Liver (tissue), 9 donors: Measurements from ENCODE around the gene TTF2. TPM values are rescaled to one million over a fixed set of nuclear protein-coding genes. Genes with fewer than 3 reads are reported as not detected.

ENCODE experiments used
- DNase-seq: peaks from one replicate; pipeline ENCODE4 v3.0.0-alpha.2; 2017; ENCODE audit warnings: low spot score
- H3K27ac ChIP-seq, 2 donors: one replicate each; pipeline ENCODE4 v1.7.0; 2013; ENCODE audit warnings: inconsistent platforms in 2 of 2, low read length in 2 of 2, control low read depth in 1 of 2, low read depth in 1 of 2, mild to moderate bottlenecking in 1 of 2
- H3K27me3 ChIP-seq, 4 donors: one replicate each; pipeline versions ENCODE4 v1.6.1 to v1.7.0; 2013; ENCODE audit warnings: low read length in 3 of 4, inconsistent platforms in 1 of 4, mild to moderate bottlenecking in 1 of 4, moderate library complexity in 1 of 4; ENCODE audit not compliant: control insufficient read depth in 4 of 4, insufficient read depth in 4 of 4
- H3K36me3 ChIP-seq, 4 donors: one replicate each; pipeline versions ENCODE4 v1.6.1 to v1.7.0; 2013; ENCODE audit warnings: low read length in 3 of 4, mild to moderate bottlenecking in 3 of 4, low read depth in 1 of 4, moderate library complexity in 1 of 4; ENCODE audit not compliant: control insufficient read depth in 4 of 4, insufficient read depth in 3 of 4
- H3K4me1 ChIP-seq, 4 donors: one replicate each; pipeline versions ENCODE4 v1.6.1 to v1.7.0; 2013; ENCODE audit warnings: low read length in 3 of 4, mild to moderate bottlenecking in 3 of 4, moderate library complexity in 1 of 4; ENCODE audit not compliant: control insufficient read depth in 4 of 4, insufficient read depth in 4 of 4
- H3K4me3 ChIP-seq, 3 donors: one replicate each; pipeline versions ENCODE4 v1.6.1 to v1.7.0; 2013; ENCODE audit warnings: low read length in 3 of 3, control low read depth in 1 of 3, low read depth in 1 of 3, mild to moderate bottlenecking in 1 of 3
- H3K9ac ChIP-seq, 2 donors: one replicate each; pipeline ENCODE4 v1.7.0; 2013; ENCODE audit warnings: low read length in 2 of 2, mild to moderate bottlenecking in 2 of 2, moderate library complexity in 2 of 2, control low read depth in 1 of 2, low read depth in 1 of 2
- H3K9me3 ChIP-seq, 4 donors: one replicate each; pipeline versions ENCODE4 v1.6.1 to v1.7.0; 2013; ENCODE audit warnings: low read length in 3 of 4; ENCODE audit not compliant: control insufficient read depth in 4 of 4
- ATF3 ChIP-seq: IDR thresholded peaks from 2 replicates; pipeline ENCODE4 v1.6.1; 2016; ENCODE audit warnings: antibody characterized with exemption
- EGR1 ChIP-seq, 2 donors: IDR thresholded peaks; 2 replicates each; pipeline ENCODE4 v1.6.1; 2016 to 2018; ENCODE audit warnings: antibody characterized with exemption in 2 of 2, low read depth in 2 of 2
- FOXA1 ChIP-seq: IDR thresholded peaks from 2 replicates; pipeline ENCODE4 v1.6.1; 2016; ENCODE audit warnings: antibody characterized with exemption
- FOXA2 ChIP-seq: IDR thresholded peaks from 2 replicates; pipeline ENCODE4 v1.6.1; 2016; ENCODE audit warnings: antibody characterized with exemption
- GABPA ChIP-seq, 2 donors: IDR thresholded peaks in 1 of 2; conservative IDR thresholded peaks in 1 of 2; 2 replicates each; pipeline ENCODE4 v1.6.1; 2016; ENCODE audit warnings: antibody characterized with exemption in 2 of 2, mild to moderate bottlenecking in 1 of 2, moderate library complexity in 1 of 2
- HNF4G ChIP-seq: IDR thresholded peaks from 2 replicates; pipeline ENCODE4 v1.6.1; 2016; ENCODE audit warnings: antibody characterized with exemption
- JUND ChIP-seq, 2 donors: IDR thresholded peaks; 2 replicates each; pipeline ENCODE4 v1.6.1; 2016; ENCODE audit warnings: antibody characterized with exemption in 2 of 2
- MAX ChIP-seq: IDR thresholded peaks from 2 replicates; pipeline ENCODE4 v1.6.1; 2016; ENCODE audit warnings: antibody characterized with exemption
- NR2F2 ChIP-seq: IDR thresholded peaks from 2 replicates; pipeline ENCODE4 v1.6.1; 2016; ENCODE audit warnings: antibody characterized with exemption
- RAD21 ChIP-seq, 2 donors: IDR thresholded peaks; 2 replicates each; pipeline ENCODE4 v1.6.1; 2016; ENCODE audit warnings: antibody characterized with exemption in 2 of 2, mild to moderate bottlenecking in 2 of 2
- RXRA ChIP-seq, 2 donors: IDR thresholded peaks; 2 replicates each; pipeline ENCODE4 v1.6.1; 2017 to 2018; ENCODE audit warnings: antibody characterized with exemption in 2 of 2, mild to moderate bottlenecking in 1 of 2
- TAF1 ChIP-seq: conservative IDR thresholded peaks from 2 replicates; pipeline ENCODE4 v1.6.1; 2016; ENCODE audit warnings: antibody characterized with exemption, mild to moderate bottlenecking
- YY1 ChIP-seq: IDR thresholded peaks from 2 replicates; pipeline ENCODE4 v1.6.1; 2016; ENCODE audit warnings: antibody characterized with exemption, mild to moderate bottlenecking
- WGBS: extraction: QIAGEN DNeasy Blood & Tissue Kit; methylation state at CpG from one replicate; pipeline ENCODE4 v1.1.7; 2013; 5-methylcytosine and 5-hydroxymethylcytosine counted together
- polyA plus RNA-seq, 2 donors: library from polyadenylated mRNA; stranded (reverse) in 1 of 2; unstranded in 1 of 2; fragments of 200-250 nt in 1 of 2; fragments of >200 nt in 1 of 2; fragmentation: Nextera tagmentation in 1 of 2; extraction: Ambion mirVana in 1 of 2; gene quantifications; one replicate each; pipeline versions ENCODE4 v1.2.1 to v1.2.3, GENCODE V29; 2013 to 2015
- total RNA-seq, 2 donors: library from RNA; depleted of rRNA; stranded (reverse); fragments of >200 nt; gene quantifications; one replicate each; pipeline ENCODE4 v1.2.3, GENCODE V29; 2014
- TF ChIP-seq, protein P1 (sequence below): IDR thresholded peaks from 2 replicates; pipeline ENCODE4 v1.6.1; 2016; ENCODE audit warnings: antibody characterized with exemption, mild to moderate bottlenecking
- TF ChIP-seq, protein P2 (sequence below): fragments of 150-350 bp; IDR thresholded peaks from 2 replicates; pipeline ENCODE4 v1.5.1; 2017; ENCODE audit warnings: improper control_type of control experiment, low read depth, low read length; ENCODE audit not compliant: missing input control
- donor health status: healthy.
- donor health status: healthy.
- donor health status: healthy.
- donor health status: healthy.
- donor health status: healthy.

TTF2 gene
- total and polyA plus RNA-seq, 4 donors = 1.3 to 16.9 (median 2.8) TPM

DNA sequence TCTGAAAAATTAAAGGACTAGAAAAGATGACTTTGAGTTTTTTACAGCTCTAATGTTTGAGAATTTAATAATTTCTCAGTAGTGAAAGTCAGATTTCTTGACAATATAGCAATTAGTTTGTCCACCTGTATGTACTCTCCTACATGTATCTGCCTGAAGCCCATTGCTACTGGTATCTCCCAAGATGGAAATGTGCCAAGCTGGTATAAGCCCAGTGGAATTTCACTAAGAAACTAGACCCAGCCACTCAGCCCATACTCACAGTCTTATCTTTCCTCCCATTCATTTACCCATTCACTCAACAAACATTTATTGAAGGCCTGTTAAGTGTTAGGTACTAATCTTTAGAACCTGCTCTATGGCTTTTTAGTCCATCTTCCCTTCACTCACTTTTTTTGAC is 83.0 kb downstream of the TTF2 start:
- no peak overlapping the region for H3K27ac ChIP-seq
- no peaks in the 10 kb centered on the region for H3K9me3 ChIP-seq
- H3K36me3 ChIP-seq = no peaks in the 10 kb centered on the region
- H3K4me1 ChIP-seq = no peaks in the 10 kb centered on the region
- no peak overlapping the region for H3K4me3 ChIP-seq
- TF ChIP-seq ATF3 (no peak), FOXA1 (no peak), MAX (no peak), YY1 (no peak), EGR1 (IDR thresholded peaks at IDR 0.05; ENCODE audit: low read depth in 2 of 2) (no peak), RAD21 (IDR thresholded peaks at IDR 0.05) (no peak), GABPA (IDR thresholded peaks at IDR 0.05 in 1 of 2, conservative IDR thresholded peaks at IDR 0.05 in 1 of 2) (no peak), HNF4G (no peak), RXRA (IDR thresholded peaks at IDR 0.05) (no peak)
- TF ChIP-seq, protein P1, sequence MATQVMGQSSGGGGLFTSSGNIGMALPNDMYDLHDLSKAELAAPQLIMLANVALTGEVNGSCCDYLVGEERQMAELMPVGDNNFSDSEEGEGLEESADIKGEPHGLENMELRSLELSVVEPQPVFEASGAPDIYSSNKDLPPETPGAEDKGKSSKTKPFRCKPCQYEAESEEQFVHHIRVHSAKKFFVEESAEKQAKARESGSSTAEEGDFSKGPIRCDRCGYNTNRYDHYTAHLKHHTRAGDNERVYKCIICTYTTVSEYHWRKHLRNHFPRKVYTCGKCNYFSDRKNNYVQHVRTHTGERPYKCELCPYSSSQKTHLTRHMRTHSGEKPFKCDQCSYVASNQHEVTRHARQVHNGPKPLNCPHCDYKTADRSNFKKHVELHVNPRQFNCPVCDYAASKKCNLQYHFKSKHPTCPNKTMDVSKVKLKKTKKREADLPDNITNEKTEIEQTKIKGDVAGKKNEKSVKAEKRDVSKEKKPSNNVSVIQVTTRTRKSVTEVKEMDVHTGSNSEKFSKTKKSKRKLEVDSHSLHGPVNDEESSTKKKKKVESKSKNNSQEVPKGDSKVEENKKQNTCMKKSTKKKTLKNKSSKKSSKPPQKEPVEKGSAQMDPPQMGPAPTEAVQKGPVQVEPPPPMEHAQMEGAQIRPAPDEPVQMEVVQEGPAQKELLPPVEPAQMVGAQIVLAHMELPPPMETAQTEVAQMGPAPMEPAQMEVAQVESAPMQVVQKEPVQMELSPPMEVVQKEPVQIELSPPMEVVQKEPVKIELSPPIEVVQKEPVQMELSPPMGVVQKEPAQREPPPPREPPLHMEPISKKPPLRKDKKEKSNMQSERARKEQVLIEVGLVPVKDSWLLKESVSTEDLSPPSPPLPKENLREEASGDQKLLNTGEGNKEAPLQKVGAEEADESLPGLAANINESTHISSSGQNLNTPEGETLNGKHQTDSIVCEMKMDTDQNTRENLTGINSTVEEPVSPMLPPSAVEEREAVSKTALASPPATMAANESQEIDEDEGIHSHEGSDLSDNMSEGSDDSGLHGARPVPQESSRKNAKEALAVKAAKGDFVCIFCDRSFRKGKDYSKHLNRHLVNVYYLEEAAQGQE = no peak
- TF ChIP-seq, protein P2, sequence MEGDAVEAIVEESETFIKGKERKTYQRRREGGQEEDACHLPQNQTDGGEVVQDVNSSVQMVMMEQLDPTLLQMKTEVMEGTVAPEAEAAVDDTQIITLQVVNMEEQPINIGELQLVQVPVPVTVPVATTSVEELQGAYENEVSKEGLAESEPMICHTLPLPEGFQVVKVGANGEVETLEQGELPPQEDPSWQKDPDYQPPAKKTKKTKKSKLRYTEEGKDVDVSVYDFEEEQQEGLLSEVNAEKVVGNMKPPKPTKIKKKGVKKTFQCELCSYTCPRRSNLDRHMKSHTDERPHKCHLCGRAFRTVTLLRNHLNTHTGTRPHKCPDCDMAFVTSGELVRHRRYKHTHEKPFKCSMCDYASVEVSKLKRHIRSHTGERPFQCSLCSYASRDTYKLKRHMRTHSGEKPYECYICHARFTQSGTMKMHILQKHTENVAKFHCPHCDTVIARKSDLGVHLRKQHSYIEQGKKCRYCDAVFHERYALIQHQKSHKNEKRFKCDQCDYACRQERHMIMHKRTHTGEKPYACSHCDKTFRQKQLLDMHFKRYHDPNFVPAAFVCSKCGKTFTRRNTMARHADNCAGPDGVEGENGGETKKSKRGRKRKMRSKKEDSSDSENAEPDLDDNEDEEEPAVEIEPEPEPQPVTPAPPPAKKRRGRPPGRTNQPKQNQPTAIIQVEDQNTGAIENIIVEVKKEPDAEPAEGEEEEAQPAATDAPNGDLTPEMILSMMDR = no peak
- H3K27me3 ChIP-seq = no peaks in the 10 kb centered on the region
- DNase-seq = no peak
- no peak overlapping the region for H3K9ac ChIP-seq

DNA sequence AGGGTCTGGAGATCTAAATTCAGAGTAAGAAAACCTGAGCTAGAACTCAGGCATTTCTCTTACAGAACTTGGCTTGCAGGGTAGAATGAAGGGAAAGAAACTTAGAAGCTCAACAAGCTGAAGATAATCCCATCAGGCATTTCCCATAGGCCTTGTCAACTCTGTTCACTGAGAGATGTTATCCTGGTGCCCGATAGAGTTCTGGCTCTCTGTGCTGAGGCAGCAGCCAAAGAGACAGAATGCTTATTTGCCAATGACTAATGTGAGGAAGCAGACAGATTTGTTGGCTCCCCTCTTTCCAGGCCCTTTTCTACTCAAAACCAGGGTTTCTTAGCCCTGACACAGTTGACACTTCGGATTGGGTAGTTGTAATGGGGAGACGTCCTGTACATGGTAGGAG is 83.7 kb downstream of the TTF2 start:
- TF ChIP-seq, protein P1 = no peak
- TF ChIP-seq NR2F2 (no peak), ATF3 (no peak), JUND (IDR thresholded peaks at IDR 0.05) (no peak), FOXA2 (no peak), YY1 (no peak), GABPA (IDR thresholded peaks at IDR 0.05 in 1 of 2, conservative IDR thresholded peaks at IDR 0.05 in 1 of 2) (no peak), RXRA (IDR thresholded peaks at IDR 0.05) (no peak), RAD21 (IDR thresholded peaks at IDR 0.05) (no peak), TAF1 (no peak), MAX (no peak), FOXA1 (no peak)
- TF ChIP-seq, protein P2 = no peak
- no peak for DNase-seq
- no peaks in the 10 kb centered on the region for H3K9me3 ChIP-seq
- H3K4me3 ChIP-seq = no peak overlapping the region
- no peak overlapping the region for H3K27ac ChIP-seq
- no peak overlapping the region for H3K9ac ChIP-seq
- WGBS = 94% methylated on average over 3 of the region's 3 CpGs
- no peaks in the 10 kb centered on the region for H3K4me1 ChIP-seq
- no peaks in the 10 kb centered on the region for H3K27me3 ChIP-seq
- no peaks in the 10 kb centered on the region for H3K36me3 ChIP-seq
